NAMALWA (cell line): ENCODE results near the gene TMEM88.

ENCODE experiments used
- DNase-seq: peaks from one replicate; pipeline ENCODE4 v3.0.0-alpha.2; 2015; ENCODE audit warnings: low spot score

TMEM88 gene

DNA sequence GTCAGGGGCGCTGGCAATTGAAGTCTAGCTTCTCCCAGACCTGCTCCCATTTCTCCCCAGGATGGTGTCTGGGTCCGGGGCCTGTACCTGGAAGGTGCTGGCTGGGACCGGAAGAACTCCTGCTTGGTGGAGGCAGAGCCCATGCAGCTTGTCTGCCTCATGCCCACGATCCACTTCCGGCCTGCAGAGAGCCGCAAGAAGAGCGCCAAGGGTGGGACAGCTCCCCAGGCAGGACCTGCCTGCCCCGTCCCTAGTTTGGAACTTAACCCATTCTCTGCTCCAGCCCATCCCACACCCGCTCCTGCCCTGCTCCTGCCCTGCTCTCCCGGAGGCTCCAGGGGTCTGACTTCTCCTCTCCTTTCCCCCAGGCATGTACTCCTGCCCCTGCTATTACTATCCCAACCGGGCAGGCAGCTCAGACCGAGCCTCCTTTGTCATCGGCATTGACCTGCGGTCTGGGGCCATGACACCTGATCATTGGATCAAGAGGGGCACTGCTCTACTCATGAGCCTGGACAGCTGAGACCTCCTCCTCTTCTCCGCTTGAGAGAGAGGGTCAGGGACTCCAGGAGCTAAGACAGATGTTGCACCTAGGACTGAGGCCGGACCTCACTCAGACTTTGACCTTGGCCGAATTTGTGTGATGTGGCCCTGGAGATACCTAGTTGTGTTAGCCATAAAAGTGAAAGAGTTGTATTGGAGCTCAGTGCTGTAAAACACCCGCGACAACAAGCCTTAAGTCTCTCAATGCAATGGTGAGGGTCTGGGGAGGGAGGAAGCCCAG lies 21.7 kb upstream of the TMEM88 start:
- no peak for DNase-seq

DNA sequence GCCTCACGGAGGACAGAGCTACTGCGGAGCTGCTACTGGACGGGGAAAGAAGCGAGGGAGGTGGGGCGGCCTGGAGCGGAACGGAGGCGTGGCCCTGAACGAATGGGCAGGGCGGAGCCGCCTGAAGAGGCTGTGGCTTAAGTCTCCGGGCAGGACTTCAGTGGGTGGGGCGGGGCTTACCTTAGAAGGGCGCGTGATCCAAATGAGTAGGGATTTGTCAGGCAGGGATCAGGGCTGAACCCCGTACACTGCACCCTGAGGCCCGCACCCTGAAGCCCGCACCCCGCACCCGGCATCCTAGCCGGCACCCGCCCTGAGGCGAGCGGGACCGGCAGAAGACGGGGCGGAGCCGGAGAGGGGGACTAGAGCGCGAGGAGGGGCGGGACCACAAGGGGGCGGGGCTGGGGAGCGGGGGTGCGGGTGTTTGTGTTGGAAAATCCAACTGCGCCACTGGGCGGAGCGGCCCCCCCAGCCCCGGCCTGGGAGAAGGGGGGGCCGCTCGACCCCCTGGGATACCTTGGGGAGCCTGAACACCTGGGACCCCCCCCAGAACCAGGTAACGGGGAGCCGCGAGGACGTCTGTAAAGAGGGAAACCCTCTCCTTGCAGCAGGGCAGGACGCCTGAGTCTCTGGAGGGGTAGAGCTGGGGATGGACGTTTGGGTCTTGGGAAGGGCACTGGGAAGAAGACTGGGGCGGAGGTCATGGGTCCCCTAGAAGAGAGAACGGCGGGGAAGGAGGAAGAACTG lies 20.9 kb upstream of the TMEM88 start, which contains the start of gene KDM6B:
KDM6B (plus strand) TSS at position 423 of the 747 bp plus-strand sequence. CDS start 11,338 bp downstream, outside the sequence.
- DNase-seq, result peak; percentile 76

- no peak for DNase-seq
These were observed 20.3 kb upstream of the TMEM88 start for GRCh38 chr17:7834542-7834956.

DNA sequence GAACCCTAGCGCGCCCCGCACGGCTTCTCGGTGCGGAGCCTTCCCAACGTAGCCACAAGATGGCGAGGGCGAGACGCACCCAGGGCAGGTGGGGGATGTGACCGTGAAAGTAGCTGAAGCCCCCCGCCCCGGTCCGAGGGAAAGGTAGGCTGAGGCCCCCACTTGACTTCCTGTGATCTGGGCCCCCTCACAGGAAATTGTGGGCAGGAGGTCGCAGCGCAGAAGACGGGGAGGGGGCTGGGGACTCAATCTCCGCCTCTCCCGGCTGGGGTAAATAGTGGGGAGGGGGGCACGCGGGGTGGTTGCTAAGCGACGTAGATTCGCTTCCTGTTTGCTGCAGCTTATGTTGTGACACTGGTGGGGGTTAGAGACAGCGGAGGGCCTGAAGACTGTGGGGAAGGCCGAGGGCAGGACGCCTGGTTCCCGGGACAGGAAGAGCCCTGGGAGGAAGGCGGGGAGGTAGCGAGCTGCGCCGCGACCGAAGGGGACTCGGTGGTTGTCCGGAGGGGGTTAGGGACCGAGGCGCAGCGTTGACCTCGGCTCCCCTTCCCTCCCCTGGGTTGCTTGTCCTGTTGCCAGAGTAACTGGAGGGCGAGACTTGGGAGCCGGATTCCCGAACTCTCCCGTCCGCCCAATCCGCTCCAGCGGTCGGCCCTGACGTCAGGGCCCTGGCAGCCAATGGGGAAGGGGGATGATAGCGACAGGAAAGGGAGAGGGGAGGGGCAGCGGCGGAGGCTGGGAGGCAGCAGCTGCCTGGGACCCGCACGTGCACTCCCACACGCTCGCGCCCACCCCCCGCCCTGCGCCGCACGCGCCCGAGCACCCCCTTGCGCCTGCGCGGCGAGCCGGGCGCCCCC lies 19.7 kb upstream of the TMEM88 start:
- peak; percentile 92 for DNase-seq

GRCh38 chr17:7835814-7836595 lies 18.9 kb upstream of the TMEM88 start:
- no peak for DNase-seq

- peak; percentile 86 for DNase-seq
These were observed 18.1 kb upstream of the TMEM88 start for GRCh38 chr17:7836596-7837407.

DNA sequence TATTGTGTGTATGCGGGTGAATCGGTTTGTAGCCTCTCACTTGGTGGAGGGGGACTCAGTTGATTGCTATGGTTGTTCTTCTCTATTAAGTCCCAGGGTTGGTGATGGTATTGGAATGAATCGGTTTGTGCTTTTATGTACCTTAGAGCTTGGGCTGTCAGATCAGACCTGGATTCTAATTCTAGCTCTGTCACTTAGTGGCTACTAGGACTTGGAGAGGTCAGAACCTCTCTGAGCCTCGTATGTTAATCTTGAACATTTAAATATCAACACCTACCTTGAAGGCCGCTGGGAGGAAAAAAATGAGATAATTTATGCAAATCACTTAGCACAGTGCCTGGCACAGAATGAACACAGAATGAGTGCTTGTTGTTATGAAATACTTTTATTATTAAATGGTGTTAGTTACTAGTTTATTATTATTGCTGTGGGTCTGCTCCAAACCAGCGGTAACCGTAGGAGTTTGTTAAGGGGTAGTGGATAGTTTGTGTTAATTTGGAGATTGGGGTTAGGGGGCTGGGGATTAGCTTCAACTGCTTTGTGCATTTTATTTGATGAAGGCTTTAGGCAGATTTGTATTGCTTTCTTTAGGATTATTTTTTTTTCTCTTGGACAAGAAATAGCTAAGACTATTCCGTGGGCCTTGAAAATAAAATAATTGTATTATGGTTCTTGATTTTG lies 17.3 kb upstream of the TMEM88 start:
- peak; percentile 69 for DNase-seq

GRCh38 chr17:7838090-7839075 lies 16.5 kb upstream of the TMEM88 start:
- DNase-seq, result peak; percentile 65

DNA sequence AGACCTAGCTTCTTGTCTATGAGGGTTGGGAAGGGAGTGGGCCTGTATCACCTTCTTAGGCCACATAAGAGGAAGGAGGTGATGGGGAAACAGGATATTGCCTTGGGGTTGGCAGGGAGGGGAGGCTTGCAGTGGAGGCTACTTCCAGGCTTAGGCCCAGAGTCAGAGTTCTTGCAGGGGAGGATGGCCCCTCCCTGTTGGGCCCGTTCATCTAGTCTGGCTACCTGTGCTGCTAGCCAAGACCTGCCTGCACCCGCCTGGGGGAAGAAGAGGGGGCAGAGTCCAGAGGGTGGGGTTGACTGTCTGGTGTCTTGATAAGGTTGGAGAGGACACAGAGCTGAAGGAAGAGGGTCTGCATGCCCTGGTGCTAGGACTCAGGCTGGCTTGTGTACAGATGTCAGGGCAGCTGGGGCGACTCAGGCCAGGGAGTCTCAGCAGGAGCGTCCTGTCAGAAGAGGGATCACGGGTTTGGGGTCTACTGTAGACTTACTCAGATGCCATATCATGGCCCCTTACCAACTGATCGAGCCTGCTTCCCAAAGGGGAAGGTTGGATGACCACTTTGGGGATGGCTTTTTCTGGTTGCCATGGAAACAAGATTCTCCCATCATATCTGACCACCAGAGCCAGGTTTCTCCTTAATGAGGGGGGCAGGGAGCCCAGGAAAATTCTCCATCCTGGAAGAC lies 15.5 kb upstream of the TMEM88 start:
- DNase-seq, result no peak

GRCh38 chr17:7839876-7840261 lies 15.0 kb upstream of the TMEM88 start:
- peak; percentile 66 for DNase-seq

- no peak for DNase-seq
These were observed 14.4 kb upstream of the TMEM88 start for GRCh38 chr17:7840441-7840840.

- DNase-seq, result peak; percentile 25
These were observed 14.0 kb upstream of the TMEM88 start for GRCh38 chr17:7840875-7841274.

DNA sequence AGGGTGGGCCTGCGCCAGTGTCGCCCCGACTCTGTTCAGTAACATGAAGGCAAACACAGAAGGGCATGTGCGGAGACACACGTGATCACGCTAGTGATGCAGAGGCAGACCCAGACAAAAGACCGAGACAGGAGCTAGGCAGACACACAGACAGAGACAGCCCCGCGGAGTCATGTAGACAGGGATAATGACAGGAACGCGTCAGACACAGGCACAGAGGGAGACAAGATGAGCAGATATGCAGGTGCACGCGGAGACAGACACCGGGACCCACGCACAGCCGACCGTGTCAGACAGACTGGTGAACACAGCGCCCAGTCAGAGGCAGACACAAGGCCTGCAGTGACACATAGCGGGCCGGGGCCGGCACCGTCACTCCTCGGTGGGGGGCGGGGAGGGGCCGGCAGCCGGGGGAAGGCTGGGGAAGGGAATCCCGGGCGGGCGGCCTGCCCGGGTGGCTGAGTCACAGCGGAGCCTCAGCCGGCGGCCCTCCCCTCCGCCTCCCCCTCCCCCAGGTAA lies 13.4 kb upstream of the TMEM88 start:
- DNase-seq, result peak; percentile 78

- peak; percentile 83 for DNase-seq
These were observed 12.9 kb upstream of the TMEM88 start for GRCh38 chr17:7841915-7842379.

DNA sequence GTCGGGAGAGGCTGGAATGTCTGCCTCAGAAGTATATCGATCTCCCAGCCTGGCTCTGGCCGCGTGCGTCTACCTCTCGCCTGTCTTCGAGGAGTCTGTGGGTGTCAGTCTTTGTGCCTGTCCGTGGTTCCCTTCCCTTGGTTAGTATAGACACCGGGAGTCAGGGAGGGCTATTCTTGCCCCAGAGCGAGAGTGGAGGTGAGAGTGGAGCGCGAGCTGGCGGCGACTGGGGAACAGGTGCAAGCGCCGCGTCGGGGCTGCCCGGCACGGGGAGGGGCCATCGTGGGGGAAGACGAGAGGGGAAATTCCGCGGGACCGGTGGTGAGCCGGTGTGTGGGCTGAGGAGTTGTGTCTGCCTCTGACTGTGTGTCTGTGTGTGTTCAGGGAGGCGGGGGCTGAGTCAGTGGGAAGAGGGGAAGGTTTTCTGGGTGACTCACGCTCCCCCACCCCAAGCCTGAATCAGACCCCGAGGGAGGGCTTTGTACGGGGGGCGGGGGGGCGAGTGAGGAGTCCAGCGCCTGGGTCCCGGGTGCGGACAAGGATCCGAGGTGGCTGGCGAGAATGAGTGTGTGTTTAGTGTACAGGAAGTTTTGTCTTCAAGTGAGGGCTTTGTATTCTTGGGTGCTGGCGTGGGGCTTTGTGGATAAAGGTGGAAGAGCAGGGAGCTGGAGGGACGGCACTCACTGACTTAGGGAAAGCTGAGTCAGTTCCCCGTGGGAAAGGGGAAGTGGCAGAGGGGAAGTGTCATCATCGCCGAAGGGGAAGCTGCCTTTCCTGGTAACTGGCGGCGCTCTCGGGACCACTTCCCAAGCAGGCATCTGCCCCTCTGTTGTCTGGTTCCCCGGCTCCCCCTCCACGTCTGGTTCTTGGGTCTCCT lies 12.2 kb upstream of the TMEM88 start:
- peak; percentile 77 for DNase-seq

DNA sequence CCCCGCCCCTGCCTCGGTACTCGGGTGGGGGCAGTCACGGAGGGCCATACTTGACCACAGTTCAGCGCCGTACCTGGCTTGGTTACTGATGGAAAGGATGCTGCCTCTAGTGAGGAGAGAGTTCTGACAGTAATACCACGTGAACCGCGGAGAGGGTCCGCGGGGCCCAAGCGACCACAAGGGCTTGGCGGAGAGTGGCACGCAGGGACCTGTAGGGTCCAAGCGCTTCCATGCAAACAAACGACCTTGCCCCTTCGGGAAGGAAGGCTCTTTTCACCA lies 11.7 kb upstream of the TMEM88 start:
- DNase-seq, result no peak
